Iris pigment epithelial cell (primary cell): Measurements from ENCODE around the gene HELZ2.
"Not testable (repeated sequence)": the region's sequence is repeated elsewhere in the genome, so short reads cannot be mapped to it uniquely, and the experiment has no call there.

Experiments
- DNase-seq: peaks from one replicate; pipeline ENCODE4 v3.0.0-alpha.2; 2011; ENCODE audit warnings: low read depth

HELZ2 gene

GRCh38 chr20:63580796-63581461, 6.9 kb upstream of the HELZ2 start:
- DNase-seq: peak; percentile 60

GRCh38 chr20:63579017-63579694, 5.1 kb upstream of the HELZ2 start:
- DNase-seq: no peak

- DNase-seq: no peak
Measured at GRCh38 chr20:63578224-63579016, 4.4 kb upstream of the HELZ2 start.

- DNase-seq: no peak
Measured at GRCh38 chr20:63577317-63577894, 3.4 kb upstream of the HELZ2 start.

GRCh38 chr20:63576311-63576710, 2.3 kb upstream of the HELZ2 start:
- no peak for DNase-seq

- peak; percentile 51 for DNase-seq
Measured at GRCh38 chr20:63574829-63575743, 1.0 kb upstream of the HELZ2 start.

- DNase-seq: no peak
Measured at GRCh38 chr20:63573647-63574131, 350 bp downstream of the HELZ2 start.

GRCh38 chr20:63572788-63573646, 1.0 kb downstream of the HELZ2 start:
- DNase-seq: no peak

GRCh38 chr20:63572071-63572787, 1.8 kb downstream of the HELZ2 start:
- no peak for DNase-seq

- not testable (repeated sequence) for DNase-seq
Measured at GRCh38 chr20:63571087-63571478, 3.0 kb downstream of the HELZ2 start.

GRCh38 chr20:63570281-63571086, 3.6 kb downstream of the HELZ2 start:
- no peak for DNase-seq

- DNase-seq: no peak
Measured at GRCh38 chr20:63568986-63569949, 4.8 kb downstream of the HELZ2 start.

- DNase-seq: no peak
Measured at GRCh38 chr20:63568170-63568981, 5.7 kb downstream of the HELZ2 start.

GRCh38 chr20:63567386-63568169, 6.5 kb downstream of the HELZ2 start:
- peak; percentile 75 for DNase-seq

- no peak for DNase-seq
Measured at GRCh38 chr20:63567136-63567385, 7.0 kb downstream of the HELZ2 start.

GRCh38 chr20:63566395-63567135, 7.5 kb downstream of the HELZ2 start:
- DNase-seq: no peak
